ENCODE measurements around the gene NDRG4. TPM values are rescaled to one million over a fixed set of nuclear protein-coding genes. Genes with fewer than 3 reads are reported as not detected.

NDRG4 gene
- total RNA-seq, 1 experiment from 2014 or later: not detected

GRCh38 chr16:58503166-58503862 is 3.4 kb downstream of the NDRG4 start:
- TF ChIP-seq CTCF (IDR thresholded peaks at IDR 0.05; ENCODE audit: unreplicated experiment): no peak
- Mint-ChIP-seq H3K27ac (ENCODE audit: low read depth, unreplicated experiment) (no peak overlapping the region), H3K36me3 (ENCODE audit: insufficient read depth, unreplicated experiment) (no peaks in the 10 kb centered on the region), H3K4me1 (ENCODE audit: insufficient read depth, unreplicated experiment) (no peaks in the 10 kb centered on the region), H3K9me3 (ENCODE audit: unreplicated experiment) (no peaks in the 10 kb centered on the region), H3K4me3 (ENCODE audit: unreplicated experiment) (no peak overlapping the region), H3K27me3 (ENCODE audit: insufficient read depth, unreplicated experiment) (no peaks in the 10 kb centered on the region)
- ChIA-PET CTCF (interaction anchor here (1.2 kb wide), 1 partner anchor 9 kb away, joined by 4 read pairs; no protein-coding TSS in a partner anchor), POLR2A (no interaction called here)
- intact Hi-C loops (cut with micrococcal nuclease): no loop called here
- no peak for DNase-seq (ENCODE audit: unreplicated experiment)
- no TSS peak for BruUV-seq (replicated peaks)

GRCh38 chr16:58503863-58504688 is 4.1 kb downstream of the NDRG4 start:
- BruUV-seq (replicated peaks): no TSS peak
- Mint-ChIP-seq H3K9me3 (ENCODE audit: unreplicated experiment) (no peaks in the 10 kb centered on the region), H3K4me3 (ENCODE audit: unreplicated experiment) (no peak overlapping the region), H3K4me1 (ENCODE audit: insufficient read depth, unreplicated experiment) (no peaks in the 10 kb centered on the region), H3K27me3 (ENCODE audit: insufficient read depth, unreplicated experiment) (no peaks in the 10 kb centered on the region), H3K36me3 (ENCODE audit: insufficient read depth, unreplicated experiment) (no peaks in the 10 kb centered on the region), H3K27ac (ENCODE audit: low read depth, unreplicated experiment) (no peak overlapping the region)
- ChIA-PET POLR2A (no interaction called here), CTCF (no interaction called here)
- DNase-seq (ENCODE audit: unreplicated experiment): no peak
- no peak for TF ChIP-seq CTCF (IDR thresholded peaks at IDR 0.05; ENCODE audit: unreplicated experiment)
- intact Hi-C loops (cut with micrococcal nuclease): no loop called here

GRCh38 chr16:58506241-58507194 is 6.6 kb downstream of the NDRG4 start:
- intact Hi-C loops (cut with micrococcal nuclease): no loop called here
- POLR2A ChIA-PET: interaction anchor here (0.6 to 1.0 kb wide), 2 partner anchors 25 to 81 kb away, joined by 3 to 4 read pairs; no protein-coding TSS in a partner anchor
- TF ChIP-seq CTCF (IDR thresholded peaks at IDR 0.05; ENCODE audit: unreplicated experiment): no peak
- no TSS peak for BruUV-seq (replicated peaks)
- Mint-ChIP-seq H3K36me3 (ENCODE audit: insufficient read depth, unreplicated experiment) (peaks cover 4% of the 10 kb centered on the region), H3K27ac (ENCODE audit: low read depth, unreplicated experiment) (no peak overlapping the region), H3K4me1 (ENCODE audit: insufficient read depth, unreplicated experiment) (no peaks in the 10 kb centered on the region), H3K27me3 (ENCODE audit: insufficient read depth, unreplicated experiment) (no peaks in the 10 kb centered on the region), H3K9me3 (ENCODE audit: unreplicated experiment) (no peaks in the 10 kb centered on the region), H3K4me3 (ENCODE audit: unreplicated experiment) (no peak overlapping the region)
- CTCF ChIA-PET: interaction anchor here (0.6 to 1.2 kb wide), 2 partner anchors 11 to 139 kb away, joined by 3 to 4 read pairs; no protein-coding TSS in a partner anchor
- no peak for DNase-seq (ENCODE audit: unreplicated experiment)

Measured in MCF 10A (cell line).